GM18951 (cell line): ENCODE measurements around the gene LYZ.
A peak's percentile ranks its signal among the peaks of the same experiment; 100 is the strongest.

Source experiments
- POLR2A ChIP-seq: IDR thresholded peaks from 4 replicates; pipeline ENCODE4 v1.6.1; 2011; ENCODE audit warnings: mild to moderate bottlenecking; ENCODE audit not compliant: insufficient read length, insufficient read depth; ENCODE audit errors: extremely low read depth
- in situ Hi-C: fragments of 300-500 bp; cut with MboI; formaldehyde crosslinking; loops from one replicate; pipeline ENCODE4 v1.12.0; 2022; ENCODE audit warnings: low sequenced_read_pairs, mixed read lengths, inconsistent platforms; ENCODE audit not compliant: unreplicated experiment

Gene LYZ

DNA sequence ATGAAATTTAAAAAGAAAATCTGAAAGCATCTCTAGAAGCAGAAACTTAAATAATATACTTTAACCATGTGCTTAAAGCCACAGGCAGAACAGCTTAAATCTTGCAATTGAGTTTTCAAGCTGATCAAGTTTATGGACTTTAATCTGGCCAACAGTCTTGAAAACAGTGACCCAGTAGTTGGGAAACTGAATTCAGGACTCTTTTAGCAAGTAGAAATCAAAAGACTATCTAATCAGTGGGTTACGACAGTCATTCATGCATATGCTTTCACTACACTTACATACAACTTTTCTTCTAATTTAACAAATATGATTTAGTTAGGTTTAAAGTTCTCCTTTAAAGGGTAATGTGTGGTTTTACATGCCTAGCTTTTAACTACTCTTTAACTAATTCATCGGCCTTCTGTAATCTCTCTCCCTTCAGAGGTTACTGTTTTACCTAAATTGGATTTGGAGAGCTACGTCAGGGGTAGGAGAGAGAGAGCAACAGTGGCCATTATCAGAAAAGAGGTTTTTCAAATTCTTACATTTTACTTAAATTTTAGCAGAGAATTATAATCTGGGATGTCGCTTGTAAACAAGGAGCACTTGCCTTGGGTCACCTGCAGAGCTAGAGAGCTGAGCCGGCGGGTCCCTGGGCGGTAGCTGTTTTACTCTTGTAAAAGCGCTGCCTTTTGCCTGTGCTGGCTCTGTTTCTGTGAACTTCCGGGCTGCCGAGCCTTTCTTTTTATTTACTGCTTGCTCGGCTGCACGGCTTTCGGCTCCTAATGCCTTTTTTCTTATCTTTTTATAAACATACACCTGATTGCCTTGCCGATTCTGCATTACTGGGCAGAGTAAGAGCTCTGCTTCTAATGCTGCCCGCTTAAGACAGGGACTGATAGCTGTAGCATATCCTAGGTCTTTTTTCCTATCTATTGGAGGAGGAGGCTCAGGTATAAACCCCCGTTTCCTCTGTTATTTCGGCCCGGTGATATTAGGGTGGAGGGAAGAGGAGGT lies 17.4 kb upstream of the LYZ start:
- TF ChIP-seq POLR2A: peak; percentile 23
- in situ Hi-C loops: no loop called here

DNA sequence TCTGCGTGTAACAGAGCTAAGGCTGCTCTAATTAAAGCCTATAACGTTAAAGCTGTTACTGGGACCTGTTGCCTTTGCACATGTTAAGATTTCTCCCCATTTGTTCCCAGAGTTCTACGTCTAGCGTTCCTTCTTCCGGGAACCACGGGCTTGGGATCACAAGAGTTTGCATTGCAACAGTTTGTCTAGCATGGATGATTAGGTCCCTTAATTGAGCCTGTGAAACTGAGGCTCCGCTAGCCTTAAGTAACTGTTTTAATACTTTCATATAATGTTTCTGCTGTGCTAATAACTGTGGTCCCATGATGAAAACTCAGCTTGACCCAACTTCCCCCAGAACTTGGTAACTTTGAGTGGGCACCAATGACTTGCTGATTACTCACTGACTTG lies 16.7 kb upstream of the LYZ start:
- no peak for TF ChIP-seq POLR2A

DNA sequence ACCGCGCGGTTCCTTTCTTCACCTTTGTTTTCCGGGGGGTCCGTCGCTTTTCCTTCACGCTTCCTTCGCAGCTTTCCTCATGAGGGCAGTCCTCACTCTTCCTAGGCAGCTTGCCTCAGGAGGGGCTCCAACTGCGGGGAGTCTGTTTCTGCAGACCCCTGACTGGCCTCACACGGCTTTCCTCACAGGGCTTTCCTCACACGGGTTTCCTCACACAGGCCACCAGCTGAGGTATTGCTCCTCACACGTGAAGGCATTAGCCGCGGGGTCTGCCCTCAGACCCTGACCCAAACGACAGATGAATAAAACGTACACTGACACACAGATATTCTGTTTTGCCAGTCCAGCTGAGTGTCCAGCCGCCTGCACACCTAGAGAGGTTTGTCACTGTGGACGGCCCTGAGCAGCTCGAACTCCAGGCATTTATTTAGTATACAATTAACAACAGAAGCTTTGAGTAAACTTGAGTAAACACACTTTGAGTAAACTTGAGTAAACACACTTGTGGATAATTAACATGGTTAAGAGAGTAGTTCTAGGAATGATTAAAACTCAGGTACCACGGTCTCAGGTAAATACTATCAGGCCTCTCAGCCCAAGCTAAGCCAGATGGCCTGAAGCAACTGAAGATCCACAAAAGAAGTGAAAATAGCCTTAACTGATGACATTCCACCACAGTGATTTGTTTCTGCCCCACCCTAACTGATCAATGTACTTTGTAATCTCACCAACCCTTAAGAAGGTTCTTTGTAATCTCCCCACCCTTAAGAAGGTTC lies 16.1 kb upstream of the LYZ start:
- in situ Hi-C loops: no loop called here
- no peak for TF ChIP-seq POLR2A

More for the DNA sequence above, 16.7 kb upstream of the LYZ start:
- in situ Hi-C loops: no loop called here

DNA sequence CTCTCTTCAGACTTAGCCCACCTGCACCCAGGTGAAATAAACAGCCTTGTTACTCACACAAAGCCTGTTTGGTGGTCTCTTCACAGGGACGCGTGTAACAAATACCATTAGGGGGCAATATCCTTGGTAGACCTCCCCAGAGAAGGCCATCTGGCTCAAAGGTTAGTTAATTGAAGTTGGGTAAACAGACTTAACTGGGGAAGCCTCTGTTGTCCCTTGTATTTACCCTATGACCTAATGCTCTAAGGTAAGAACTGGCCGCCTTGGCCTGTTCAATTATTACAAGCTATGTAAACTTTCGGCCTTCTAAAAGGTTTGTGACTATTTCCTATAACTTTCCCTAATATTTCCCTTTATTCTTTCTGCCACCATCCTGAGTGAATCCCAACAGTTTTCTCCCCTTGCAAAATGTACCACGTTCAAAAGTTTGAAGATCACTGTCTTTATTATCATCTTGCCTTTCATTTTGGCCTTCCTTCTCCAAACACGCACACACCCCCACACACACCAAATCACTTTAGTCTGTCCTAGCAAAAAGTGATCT lies 15.3 kb upstream of the LYZ start:
- TF ChIP-seq POLR2A: no peak
- in situ Hi-C loops: no loop called here

DNA sequence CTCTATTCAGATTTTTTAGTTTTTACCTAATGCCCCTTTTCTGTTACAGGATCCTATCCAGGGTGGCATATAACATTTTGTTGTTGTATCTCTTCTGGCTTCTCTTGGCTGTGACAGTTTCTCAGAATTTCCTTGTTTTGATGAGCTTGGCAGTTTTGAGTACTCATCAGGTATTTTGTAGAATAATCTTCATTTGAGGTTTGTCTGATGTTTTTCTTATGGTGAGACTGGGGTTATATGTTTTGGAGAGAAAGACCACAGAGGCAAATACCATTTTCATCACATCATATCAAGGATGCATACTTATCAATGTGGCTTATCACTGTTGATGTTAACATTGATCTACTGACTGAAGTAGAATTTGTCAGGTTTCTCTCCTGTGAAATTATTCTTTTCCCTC lies 14.0 kb upstream of the LYZ start:
- TF ChIP-seq POLR2A: no peak
- in situ Hi-C loops: no loop called here

DNA sequence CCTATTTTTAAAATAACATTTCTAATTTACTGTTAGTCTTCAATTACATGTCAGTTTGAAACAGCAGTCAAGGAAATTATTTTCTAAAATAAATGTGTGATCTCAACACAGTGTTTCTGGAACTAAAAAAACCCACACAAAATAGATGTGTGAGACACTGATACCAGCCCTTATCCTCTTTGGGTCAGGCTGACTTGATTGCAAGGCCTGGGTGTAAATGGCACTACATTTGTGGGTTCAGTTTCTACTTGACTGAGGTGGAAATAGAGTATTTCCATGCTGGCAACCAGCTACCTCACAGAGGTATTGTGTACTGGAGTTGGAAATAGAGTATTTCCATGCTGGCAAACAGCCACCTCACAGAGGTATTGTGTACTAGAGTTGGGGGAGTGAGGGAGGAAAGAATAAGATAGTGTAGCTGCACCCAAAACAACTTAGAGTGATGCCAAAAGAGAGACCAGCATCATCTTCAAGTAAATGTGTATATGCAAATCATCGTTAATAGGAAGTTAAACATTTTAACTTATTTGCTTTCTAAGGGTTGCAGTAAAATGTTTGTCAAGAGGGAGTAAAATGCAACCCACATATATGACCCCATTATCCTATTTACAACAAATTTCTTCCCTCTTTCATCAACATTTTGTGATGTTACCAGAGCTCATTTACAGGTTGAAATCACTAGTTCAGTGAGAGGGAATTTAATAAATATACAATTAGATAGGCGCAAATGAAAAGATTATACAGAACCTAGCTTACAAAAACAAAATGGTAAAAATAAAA lies 10.7 kb upstream of the LYZ start:
- no peak for TF ChIP-seq POLR2A
- in situ Hi-C loops: no loop called here

DNA sequence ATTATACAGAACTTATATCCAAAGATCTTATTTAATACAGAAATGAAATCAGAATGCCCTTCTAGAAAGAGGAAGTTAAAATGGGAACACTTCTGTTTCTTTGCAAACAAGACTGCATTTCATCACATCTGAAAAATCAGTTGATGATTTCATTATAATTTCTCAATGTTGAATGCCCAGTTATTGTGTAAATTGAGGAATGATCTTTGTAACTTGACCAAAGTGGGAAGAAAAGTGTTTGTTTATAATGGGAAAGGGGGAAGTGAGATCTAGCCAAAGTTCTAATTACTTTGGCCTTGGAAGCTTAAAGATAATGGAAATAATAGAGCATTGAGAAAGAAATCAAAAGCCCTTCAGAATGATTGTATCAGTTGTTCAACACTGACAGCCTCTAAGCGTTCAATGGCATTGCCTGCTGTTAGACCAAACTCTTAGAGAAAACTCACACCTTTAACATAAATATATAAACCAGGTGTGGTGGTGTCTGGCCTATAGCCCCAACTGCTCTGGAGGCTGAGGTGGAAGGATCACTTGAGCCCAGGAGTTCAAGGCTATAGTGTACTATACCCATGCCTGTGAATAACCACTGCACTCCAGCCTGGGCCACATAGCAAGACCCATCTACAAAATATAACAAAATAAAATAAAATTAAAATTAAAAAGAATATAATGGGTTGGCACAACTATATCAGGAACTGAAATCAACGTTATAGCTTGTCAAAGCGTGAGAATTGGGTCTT lies 9.9 kb upstream of the LYZ start:
- TF ChIP-seq POLR2A: no peak
- in situ Hi-C loops: no loop called here

DNA sequence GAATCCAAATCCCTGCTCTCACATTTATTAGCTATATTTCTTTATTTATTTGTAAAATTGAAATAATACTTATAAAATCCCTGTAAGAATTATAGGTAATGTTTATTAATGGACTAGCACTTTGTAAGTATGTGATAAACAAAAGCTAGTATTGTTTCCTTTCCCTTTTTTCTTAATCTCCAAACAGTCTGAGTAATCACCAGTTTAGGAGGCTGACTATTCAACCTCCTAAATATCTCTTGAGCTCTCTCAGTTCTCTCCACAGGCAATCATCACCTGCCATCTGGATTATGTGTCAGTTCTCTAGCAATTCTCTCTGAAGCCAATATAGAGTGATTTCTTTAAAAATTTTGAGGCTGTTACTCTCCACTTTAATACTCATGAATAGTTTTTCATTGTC lies 9.2 kb upstream of the LYZ start:
- TF ChIP-seq POLR2A: no peak
- in situ Hi-C loops: no loop called here

DNA sequence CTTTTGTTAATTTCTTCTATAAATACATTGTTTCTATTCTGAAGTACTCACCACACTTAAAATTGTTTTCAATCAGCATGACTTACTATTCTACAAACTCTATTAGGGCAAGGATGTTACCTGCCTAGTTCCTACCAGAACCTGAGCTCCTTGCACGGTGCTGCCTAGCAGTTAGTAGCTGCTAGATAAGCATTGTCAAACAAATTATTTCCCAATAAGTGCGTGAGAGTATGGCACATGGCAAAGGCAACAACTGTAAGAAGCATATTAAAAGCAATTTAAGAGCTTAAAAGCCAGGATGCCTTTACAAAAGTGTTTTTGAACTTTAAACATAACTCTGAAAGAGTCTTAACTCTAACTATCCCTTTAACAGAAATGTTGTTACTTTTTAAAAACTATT lies 8.2 kb upstream of the LYZ start:
- TF ChIP-seq POLR2A: no peak
- in situ Hi-C loops: no loop called here

DNA sequence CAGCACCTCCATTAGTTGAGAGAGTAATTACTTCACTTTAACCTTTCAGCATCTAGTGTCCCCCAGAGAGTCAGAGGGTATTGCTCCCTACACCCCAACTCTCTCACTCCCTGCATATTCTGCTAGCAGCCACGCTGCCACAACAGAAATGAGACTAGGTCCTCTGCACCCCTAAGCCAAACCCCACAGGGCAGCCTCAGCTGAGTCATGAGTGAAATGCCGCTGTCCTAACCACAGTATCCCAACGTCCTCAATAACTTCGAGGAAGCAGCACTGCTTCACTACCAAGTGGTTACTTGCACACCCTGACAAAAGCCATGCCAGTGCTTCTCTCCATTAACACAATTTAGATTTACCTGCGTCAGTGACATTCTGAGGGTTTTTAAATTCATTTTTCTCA lies 6.9 kb upstream of the LYZ start:
- no peak for TF ChIP-seq POLR2A
- in situ Hi-C loops: no loop called here

DNA sequence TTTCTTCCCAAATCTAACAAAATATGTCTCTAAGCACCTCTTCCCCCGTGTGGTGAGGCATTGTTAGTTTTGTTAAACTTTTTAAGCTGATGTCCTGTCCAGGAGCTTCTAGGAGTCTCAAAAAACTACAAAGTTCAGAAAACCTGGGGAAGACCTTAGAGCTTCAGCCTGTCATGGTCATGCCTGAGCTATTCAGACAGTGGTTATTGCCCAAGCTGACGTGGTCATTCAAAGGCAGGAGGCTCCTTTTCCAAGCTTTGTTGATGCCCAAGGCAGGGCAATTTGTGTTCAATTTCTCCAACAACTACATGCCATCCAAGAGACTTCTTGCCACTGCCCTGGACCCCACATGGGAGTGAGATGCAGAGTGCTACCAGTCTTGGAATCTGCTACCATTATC lies 5.8 kb upstream of the LYZ start:
- in situ Hi-C loops: no loop called here
- no peak for TF ChIP-seq POLR2A

DNA sequence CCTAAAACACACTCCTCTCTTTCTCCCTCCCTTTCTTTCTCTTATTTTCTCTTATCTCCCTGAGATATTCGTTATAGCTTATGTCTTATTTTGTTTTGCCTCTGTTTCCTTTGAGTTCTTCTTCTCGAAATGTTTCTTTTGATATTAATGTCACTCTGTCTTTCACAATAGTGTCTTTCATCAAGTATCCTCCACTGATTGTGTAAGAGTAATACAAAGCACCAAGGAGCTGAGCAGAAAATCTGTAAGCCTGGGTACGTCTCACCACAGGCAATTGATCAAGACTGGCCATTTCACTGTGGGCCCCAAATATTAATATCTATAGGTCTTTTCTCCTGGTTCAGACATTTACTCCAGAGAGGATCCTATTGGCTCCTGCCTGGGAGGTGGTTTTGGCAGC lies 4.8 kb upstream of the LYZ start:
- no peak for TF ChIP-seq POLR2A
- in situ Hi-C loops: no loop called here
